Mesodermal cell (in vitro differentiated cells): Measurements from ENCODE around the gene FRMD8.
"Not testable (repeated sequence)": the region's sequence is repeated elsewhere in the genome, so short reads cannot be mapped to it uniquely, and the experiment has no call there.

Source experiments
- H3K27ac ChIP-seq: 2 replicates; pipeline ENCODE4 v1.7.0; 2013; ENCODE audit warnings: mild to moderate bottlenecking, low read depth, low read length, moderate library complexity; ENCODE audit not compliant: severe bottlenecking
- H3K36me3 ChIP-seq: 2 replicates; pipeline ENCODE4 v1.7.1; 2013; ENCODE audit warnings: mild to moderate bottlenecking, low read length, moderate library complexity; ENCODE audit not compliant: control insufficient read depth, insufficient read depth
- H3K4me1 ChIP-seq: one replicate; pipeline ENCODE4 v1.7.1; 2013; ENCODE audit warnings: mild to moderate bottlenecking, low read length; ENCODE audit not compliant: insufficient read depth, control insufficient read depth, poor library complexity, severe bottlenecking
- H3K4me3 ChIP-seq: 2 replicates; pipeline ENCODE4 v1.7.0; 2013; ENCODE audit warnings: low read length, control low read depth, mild to moderate bottlenecking; ENCODE audit not compliant: insufficient read depth, poor library complexity, severe bottlenecking; ENCODE audit errors: extremely low read depth
- H3K9me3 ChIP-seq: 2 replicates; pipeline ENCODE4 v1.7.1; 2013; ENCODE audit warnings: mild to moderate bottlenecking, low read length, moderate library complexity; ENCODE audit not compliant: control insufficient read depth
- WGBS, 2 experiments: methylation state at CpG; one replicate each; pipeline ENCODE4 v1.1.5; 2013; ENCODE audit warnings: missing lambda C conversion rate in 2 of 2; ENCODE audit not compliant: insufficient coverage in 2 of 2; 5-methylcytosine and 5-hydroxymethylcytosine counted together

Gene FRMD8

DNA sequence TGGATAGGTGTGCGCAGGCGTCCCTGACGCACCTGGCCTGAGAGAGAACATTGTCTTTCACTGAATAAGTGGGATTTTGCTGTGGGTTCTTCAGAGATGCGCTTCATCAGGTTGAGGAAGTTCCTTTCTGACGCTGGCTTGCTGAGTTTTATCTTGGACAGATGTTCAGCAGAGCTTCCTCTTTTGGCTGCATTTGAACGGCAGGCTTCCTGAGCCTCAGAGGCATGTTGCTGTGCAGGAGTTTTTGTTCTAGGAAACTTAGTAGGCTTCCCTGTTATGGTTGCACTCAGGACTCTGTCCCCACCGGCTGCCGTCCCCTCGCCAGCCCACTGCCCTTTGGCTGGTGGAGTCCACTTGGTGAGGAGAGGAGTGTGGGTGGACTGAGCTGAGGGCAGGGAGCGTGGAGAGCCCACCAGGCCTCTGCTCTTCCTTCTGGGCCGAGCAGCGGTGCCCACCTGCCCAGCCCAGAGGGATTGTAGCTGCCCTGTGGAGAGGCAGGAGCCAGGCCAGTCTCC, 17.2 kb downstream of the FRMD8 start:
- WGBS, 2 experiments, result 88 to 97% methylated on average over 9 to 10 of the region's 12 CpGs
- H3K36me3 ChIP-seq, result peaks cover 85% of the 10 kb centered on the region
- H3K4me3 ChIP-seq, result no peak overlapping the region
- H3K27ac ChIP-seq, result peak overlapping the region; percentile 16
- H3K9me3 ChIP-seq, result no peaks in the 10 kb centered on the region
- peaks cover 8% of the 10 kb centered on the region for H3K4me1 ChIP-seq

DNA sequence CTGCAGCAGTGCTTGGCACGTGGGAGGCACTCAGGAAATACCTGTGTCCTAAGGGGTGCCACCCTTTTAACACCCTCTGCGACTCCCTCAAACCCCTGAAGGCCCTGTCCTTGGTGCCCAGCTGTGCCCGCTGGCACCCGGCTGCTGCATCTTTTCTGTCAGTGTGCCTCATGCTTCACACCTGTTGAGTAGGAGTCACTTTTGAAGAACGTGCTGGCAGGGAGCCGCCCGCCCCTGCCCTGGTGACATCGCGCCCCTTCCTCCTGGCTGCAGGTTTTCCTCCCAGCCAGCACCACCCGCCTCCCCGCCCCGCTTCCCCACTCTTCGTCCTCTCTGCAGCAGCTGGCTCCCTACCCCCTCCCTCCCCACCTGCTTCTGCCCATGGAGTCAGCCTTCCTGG, 17.8 kb downstream of the FRMD8 start:
- 93 to 94% methylated on average over 6 to 11 of the region's 13 CpGs for WGBS, 2 experiments
- H3K36me3 ChIP-seq, result peaks cover 89% of the 10 kb centered on the region

DNA sequence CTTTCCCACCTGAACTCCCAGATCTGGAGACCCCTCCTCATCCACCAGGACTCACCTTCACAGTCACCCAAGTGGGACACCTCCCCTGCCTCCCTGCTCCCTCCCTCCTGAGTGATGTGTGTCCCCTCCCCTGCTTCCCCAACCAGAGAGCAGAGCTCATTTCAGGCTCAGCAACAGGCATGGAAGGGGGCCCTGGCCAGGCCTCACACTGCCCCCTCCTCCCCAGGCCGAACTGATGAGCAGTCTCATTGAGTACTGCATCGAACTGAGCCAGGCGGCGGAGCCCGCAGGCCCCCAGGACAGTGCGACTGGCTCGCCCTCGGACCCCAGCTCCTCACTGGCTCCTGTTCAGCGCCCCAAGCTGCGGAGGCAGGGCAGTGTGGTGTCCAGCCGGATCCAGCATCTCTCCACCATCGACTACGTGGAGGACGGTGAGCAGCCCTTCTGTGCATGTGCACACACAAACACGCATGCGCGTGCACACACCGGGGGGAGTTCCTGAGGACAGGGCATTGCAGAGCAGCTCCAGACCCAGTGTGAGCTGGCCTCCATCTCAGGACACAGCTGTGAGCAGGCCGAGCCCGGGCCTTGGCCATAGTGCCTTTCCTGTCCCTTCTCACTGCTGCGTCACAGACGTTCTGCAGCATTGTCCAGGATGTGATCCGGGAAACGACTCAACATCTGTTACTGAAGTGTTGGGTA, 18.4 kb downstream of the FRMD8 start:
- WGBS, 2 experiments, result 94 to 95% methylated on average over 20 to 22 of the region's 24 CpGs
- Histone ChIP-seq H3K9me3 (no peaks in the 10 kb centered on the region), H3K4me3 (no peak overlapping the region), H3K36me3 (peaks cover 89% of the 10 kb centered on the region), H3K4me1 (peaks cover 8% of the 10 kb centered on the region), H3K27ac (no peak overlapping the region)

More for the DNA sequence above, 17.8 kb downstream of the FRMD8 start:
- H3K9me3 ChIP-seq, result no peaks in the 10 kb centered on the region
- no peak overlapping the region for H3K4me3 ChIP-seq
- H3K4me1 ChIP-seq, result peaks cover 8% of the 10 kb centered on the region
- no peak overlapping the region for H3K27ac ChIP-seq

DNA sequence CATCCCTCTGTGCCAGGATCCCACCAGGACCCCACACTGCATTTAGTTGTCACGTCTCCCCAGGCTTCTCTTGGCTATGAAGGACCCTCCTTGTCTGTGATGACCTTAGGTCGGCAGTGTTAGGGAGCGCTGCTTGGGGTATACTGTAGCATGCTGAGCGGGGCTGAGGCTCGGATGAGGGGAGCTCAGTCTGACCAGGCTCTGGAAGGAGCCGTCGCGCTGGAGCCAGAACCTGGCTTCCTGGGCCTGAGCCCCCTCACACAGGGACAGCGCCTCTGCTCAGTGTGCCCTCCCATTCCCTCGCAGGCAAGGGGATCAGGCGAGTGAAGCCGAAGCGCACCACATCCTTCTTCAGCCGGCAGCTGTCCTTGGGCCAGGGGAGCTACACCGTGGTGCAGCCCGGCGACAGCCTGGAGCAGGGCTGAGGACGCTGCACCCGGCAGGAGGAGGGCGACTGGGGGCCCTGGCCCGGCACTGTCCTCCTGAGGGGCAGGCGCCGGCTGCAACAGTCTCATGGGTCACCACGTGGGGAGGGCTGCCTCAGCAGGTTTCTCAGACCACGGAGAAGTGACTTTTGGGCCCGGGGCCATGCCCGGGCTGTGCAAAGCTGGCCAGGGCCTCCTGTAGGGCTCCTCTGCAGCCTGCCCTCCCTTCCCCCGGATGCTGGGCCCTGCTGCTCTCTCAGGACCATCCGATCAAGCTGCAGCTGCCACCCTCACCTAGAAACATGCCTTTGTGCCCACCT, 24.7 kb downstream of the FRMD8 start:
- WGBS, 2 experiments, result 88 to 93% methylated on average over 17 to 28 of the region's 29 CpGs
- H3K4me1 ChIP-seq, result peaks cover 8% of the 10 kb centered on the region
- no peak overlapping the region for H3K27ac ChIP-seq
- H3K4me3 ChIP-seq, result no peak overlapping the region
- no peaks in the 10 kb centered on the region for H3K9me3 ChIP-seq
- peaks cover 71% of the 10 kb centered on the region for H3K36me3 ChIP-seq

DNA sequence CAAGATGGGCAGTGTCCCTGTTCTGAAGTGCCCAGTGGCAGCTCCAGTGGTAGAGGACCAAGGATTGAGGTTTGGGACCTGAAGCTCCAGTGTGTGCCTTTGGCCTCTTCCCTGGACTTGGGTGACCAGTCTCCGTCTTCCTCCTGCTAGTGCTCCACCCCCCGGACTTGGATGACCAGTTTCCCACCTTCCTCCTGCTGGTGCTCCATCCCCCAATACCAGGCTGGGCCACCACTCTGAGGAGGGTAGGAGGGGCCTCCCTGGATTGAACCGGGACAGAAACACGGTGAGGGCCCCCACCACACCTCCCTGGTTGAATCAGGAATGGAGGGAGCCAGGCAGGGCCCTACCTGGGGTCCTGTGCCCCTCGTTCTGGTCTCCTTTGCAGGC, 25.2 kb downstream of the FRMD8 start:
- Histone ChIP-seq H3K27ac (no peak overlapping the region), H3K4me3 (no peak overlapping the region), H3K4me1 (peaks cover 13% of the 10 kb centered on the region), H3K36me3 (peaks cover 66% of the 10 kb centered on the region), H3K9me3 (no peaks in the 10 kb centered on the region)
- 93 to 100% methylated on average over 2 to 3 of the region's 5 CpGs for WGBS, 2 experiments

DNA sequence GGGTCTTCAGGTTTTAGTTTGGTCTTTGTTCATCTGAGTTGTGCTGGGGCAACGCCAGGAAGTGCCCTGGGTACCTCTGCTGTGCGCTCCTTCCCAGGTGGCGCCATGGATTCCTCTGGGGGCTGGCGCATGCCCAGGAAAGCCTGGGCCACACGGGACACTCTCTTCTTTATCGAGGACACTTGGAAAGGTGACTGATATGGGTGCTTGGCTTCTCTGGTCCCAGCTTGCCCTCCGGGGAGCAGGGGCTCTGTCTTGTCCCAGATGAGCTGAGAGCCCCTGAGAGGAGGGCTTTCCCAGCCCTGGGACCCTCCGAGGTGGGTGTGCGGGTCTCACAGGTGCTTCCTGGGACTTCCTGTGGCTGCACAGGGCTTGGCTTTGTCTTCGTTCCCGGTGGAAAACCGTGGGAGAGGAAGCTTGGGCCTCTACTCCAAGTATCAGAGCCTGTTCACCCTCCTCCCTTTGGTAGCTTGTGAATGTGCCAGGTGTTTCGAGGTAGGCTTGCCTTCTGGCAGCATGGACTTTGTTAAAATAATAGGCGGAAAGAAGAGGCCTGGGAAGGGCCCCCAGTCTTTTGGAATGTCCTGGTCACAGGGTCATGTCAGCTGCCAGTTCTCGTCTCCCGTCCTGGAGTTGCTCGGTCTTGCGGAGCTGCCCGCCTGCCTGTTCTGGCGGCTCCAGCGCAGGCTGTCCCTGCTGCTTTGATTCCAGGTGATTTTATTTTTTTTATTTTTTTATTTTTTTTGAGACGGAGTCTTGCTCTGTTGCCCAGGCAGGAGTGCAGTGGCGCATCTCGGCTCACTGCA, 26.0 kb downstream of the FRMD8 start:
- Histone ChIP-seq H3K4me3 (no peak overlapping the region), H3K4me1 (peaks cover 21% of the 10 kb centered on the region), H3K9me3 (no peaks in the 10 kb centered on the region), H3K27ac (peak overlapping the region; percentile 5), H3K36me3 (peaks cover 60% of the 10 kb centered on the region)
- WGBS, 2 experiments, result 88 to 96% methylated on average over 18 to 19 of the region's 24 CpGs

DNA sequence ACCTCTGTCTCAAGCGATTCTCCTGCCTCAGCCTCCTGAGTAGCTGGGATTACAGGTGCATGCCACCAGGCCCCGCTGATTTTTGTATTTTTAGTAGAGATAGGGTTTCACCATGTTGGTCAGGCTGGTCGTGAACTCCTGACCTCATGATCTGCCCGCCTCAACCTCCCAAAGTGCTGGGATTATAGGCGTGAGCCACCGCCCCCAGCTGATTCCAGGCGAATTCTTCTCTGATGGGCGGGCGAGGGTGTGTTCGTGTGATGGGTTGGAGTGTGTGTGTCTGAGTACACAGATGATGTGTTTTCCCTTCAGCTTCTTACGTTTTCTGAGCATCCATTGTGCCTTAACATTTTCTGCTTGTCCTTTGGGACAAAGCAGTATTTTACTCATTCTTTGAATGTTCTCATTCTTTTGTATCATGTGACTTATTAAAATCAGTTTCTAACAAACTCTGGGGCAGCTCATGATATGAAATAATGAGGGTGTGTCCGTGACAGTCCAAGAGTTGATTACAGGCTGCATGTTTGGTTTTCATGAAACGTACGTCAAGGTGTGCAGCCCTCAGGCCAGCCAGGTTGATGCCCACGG, 26.7 kb downstream of the FRMD8 start:
- H3K4me3 ChIP-seq, H3K27ac ChIP-seq, H3K9me3 ChIP-seq: not testable (repeated sequence)
- WGBS, 2 experiments, result 93 to 95% methylated on average over 11 to 14 of the region's 15 CpGs
- Histone ChIP-seq H3K36me3 (peaks cover 53% of the 10 kb centered on the region), H3K4me1 (peaks cover 27% of the 10 kb centered on the region)

DNA sequence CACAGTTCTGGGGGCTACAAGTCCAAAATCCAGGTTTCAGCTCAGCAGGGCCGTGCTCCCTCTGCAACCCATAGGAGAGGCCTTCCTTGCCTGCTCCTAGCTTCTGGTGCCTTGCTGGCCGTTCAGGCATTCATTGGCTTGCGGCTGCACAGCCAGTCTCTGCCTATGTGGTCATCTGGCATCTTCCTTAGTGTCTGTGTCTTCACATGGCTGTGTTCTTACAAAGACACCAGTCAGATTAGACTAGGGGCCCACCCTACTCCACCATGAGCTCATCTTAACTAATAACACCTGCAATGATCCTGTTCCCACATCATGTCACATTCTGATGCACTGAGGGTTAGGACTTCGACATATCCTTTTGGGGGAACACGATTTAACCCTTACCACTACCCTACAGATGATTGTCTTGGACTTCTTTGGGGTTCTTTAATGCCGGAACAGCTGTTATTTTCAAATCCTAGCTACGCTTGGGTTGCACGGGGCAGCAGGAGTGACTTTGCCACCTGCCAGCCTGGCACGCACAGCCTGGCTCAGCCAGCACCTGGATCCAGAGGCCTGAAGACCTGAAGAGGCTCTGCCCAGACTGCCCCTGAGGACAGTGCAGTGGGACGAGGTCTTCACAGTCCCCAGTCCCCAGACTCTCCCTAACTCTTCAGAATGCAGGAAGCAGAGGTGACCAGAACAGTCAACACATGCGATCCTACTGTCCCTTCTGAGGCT, 28.5 kb downstream of the FRMD8 start:
- H3K4me3 ChIP-seq, result no peak overlapping the region
- H3K27ac ChIP-seq, result peak overlapping the region; percentile 51
- no peaks in the 10 kb centered on the region for H3K9me3 ChIP-seq
- peaks cover 35% of the 10 kb centered on the region for H3K36me3 ChIP-seq
- 91 to 96% methylated on average over 11 of the region's 11 CpGs for WGBS, 2 experiments
- H3K4me1 ChIP-seq, result peaks cover 39% of the 10 kb centered on the region

DNA sequence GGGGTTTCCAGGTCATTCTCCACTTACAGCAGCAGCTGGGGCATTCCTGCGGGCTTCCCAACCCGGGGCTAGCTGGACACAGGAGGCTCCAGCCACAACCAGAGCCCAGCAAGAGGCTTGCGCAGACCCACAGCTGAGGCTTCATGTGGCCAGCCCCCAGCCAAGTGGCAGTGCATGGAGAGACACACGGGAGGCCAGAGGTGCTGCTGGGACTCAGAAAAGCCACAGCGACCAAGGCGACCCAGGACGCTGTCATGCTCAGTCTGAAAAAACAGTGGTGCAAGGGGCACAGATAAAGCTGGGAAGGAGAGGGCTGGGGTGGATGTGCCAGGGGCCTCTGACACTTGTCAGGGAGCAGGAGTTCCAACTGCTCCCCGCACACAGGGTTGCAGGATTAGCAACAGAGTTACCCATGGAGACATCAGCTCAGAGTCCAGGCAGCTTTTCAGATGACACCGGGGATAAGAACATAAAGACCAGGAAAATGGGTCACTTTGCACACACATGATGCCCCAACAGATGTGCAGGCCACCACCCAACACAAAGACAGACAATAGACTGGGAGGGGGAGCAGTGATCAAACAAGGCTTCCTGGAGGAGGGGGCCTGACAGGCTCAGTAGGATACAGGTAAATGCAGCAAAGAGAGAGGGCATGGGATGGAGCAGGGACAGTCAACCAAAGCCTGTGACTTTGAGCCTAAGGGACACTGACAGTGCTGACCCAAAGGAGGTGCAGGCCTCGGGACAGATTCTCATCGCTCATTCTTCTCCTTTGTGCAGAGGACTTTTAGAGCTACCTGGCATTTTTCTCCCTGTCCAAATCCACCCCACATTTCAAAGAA, 29.3 kb downstream of the FRMD8 start:
- Histone ChIP-seq H3K4me3 (no peak overlapping the region), H3K36me3 (peaks cover 31% of the 10 kb centered on the region), H3K4me1 (peaks cover 45% of the 10 kb centered on the region), H3K9me3 (no peaks in the 10 kb centered on the region), H3K27ac (peak overlapping the region; percentile 99)
- WGBS, 2 experiments, result 88 to 89% methylated on average over 9 to 10 of the region's 11 CpGs
